Measurements from ENCODE around the gene PTCH1.

The PTCH1 gene

DNA sequence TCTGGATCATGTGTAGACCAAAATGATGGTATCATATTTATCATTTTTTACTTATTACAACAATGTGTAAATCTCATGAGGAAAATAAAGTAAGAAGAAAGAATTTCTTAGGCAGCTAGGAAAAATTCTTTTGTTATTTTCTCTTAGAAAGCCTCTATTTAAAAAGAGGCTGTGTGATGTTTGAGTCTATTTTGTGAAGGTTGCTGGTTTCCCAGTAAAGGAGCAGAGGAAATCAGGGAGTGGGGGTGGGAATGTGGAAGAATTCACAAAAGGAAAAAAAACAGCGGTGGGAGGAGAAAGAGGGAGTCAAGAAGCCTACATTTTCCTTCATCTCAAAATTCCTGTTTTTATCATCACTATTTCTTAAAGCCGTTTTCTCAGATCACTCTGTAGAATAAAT is 20.1 kb downstream of the PTCH1 start:
- Histone ChIP-seq H2AFZ (ENCODE audit: low read length) (no peak overlapping the region), H3K36me3 (replicated peaks; ENCODE audit: insufficient read depth, low read length) (no peaks in the 10 kb centered on the region), H3K79me2 (ENCODE audit: low read length) (peaks cover 92% of the 10 kb centered on the region), H3K4me2 (ENCODE audit: low read depth, low read length) (peak overlapping the region; percentile 95), H3K9ac (ENCODE audit: low read length) (peak overlapping the region; percentile 30; the same call in 1 of the 2 replicates), H3K9me3 (replicated peaks; ENCODE audit: insufficient read depth, low read length) (no peaks in the 10 kb centered on the region), H3K27me3 (replicated peaks; ENCODE audit: insufficient read depth, low read length) (no peaks in the 10 kb centered on the region), H3K4me1 (ENCODE audit: low read length) (peaks cover 31% of the 10 kb centered on the region), H3K27ac (ENCODE audit: low read length) (peak overlapping the region; percentile 98; the same call in 1 of the 2 replicates), H4K20me1 (ENCODE audit: insufficient read depth, low read length) (no peaks in the 10 kb centered on the region), H3F3A (ENCODE audit: insufficient read depth, low read length) (peaks cover 30% of the 10 kb centered on the region), H3K4me3 (ENCODE audit: low read length) (peak overlapping the region; percentile 64; the same call in 1 of the 2 replicates), H3K9me2 (replicated peaks; ENCODE audit: insufficient read depth, low read length) (no peaks in the 10 kb centered on the region)
- DNase-seq, result no peak
- TF ChIP-seq EZH2phosphoT487 (IDR thresholded peaks at IDR 0.05; ENCODE audit: low read length) (no peak), EZH2 (optimal IDR thresholded peaks at IDR 0.05; ENCODE audit: low read depth, low read length) (no peak)
- TF ChIP-seq, protein P1, sequence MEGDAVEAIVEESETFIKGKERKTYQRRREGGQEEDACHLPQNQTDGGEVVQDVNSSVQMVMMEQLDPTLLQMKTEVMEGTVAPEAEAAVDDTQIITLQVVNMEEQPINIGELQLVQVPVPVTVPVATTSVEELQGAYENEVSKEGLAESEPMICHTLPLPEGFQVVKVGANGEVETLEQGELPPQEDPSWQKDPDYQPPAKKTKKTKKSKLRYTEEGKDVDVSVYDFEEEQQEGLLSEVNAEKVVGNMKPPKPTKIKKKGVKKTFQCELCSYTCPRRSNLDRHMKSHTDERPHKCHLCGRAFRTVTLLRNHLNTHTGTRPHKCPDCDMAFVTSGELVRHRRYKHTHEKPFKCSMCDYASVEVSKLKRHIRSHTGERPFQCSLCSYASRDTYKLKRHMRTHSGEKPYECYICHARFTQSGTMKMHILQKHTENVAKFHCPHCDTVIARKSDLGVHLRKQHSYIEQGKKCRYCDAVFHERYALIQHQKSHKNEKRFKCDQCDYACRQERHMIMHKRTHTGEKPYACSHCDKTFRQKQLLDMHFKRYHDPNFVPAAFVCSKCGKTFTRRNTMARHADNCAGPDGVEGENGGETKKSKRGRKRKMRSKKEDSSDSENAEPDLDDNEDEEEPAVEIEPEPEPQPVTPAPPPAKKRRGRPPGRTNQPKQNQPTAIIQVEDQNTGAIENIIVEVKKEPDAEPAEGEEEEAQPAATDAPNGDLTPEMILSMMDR (IDR thresholded peaks at IDR 0.05; ENCODE audit: low read length), result no peak

- no peak for DNase-seq
- no peaks in the 10 kb centered on the region for H3K9me2 ChIP-seq (replicated peaks; ENCODE audit: insufficient read depth, low read length)
- peaks cover 33% of the 10 kb centered on the region for H3K4me1 ChIP-seq (ENCODE audit: low read length)
- H3K4me3 ChIP-seq (ENCODE audit: low read length), result peak overlapping the region; percentile 64
- no peaks in the 10 kb centered on the region for H4K20me1 ChIP-seq (ENCODE audit: insufficient read depth, low read length)
- H3K9ac ChIP-seq (ENCODE audit: low read length), result peak overlapping the region; percentile 30; the same call in 1 of the 2 replicates
- no peaks in the 10 kb centered on the region for H3K36me3 ChIP-seq (replicated peaks; ENCODE audit: insufficient read depth, low read length)
- peaks cover 92% of the 10 kb centered on the region for H3K79me2 ChIP-seq (ENCODE audit: low read length)
- peaks cover 30% of the 10 kb centered on the region for H3F3A ChIP-seq (ENCODE audit: insufficient read depth, low read length)
- no peak for TF ChIP-seq EZH2phosphoT487 (IDR thresholded peaks at IDR 0.05; ENCODE audit: low read length)
- TF ChIP-seq, protein P1 (IDR thresholded peaks at IDR 0.05; ENCODE audit: low read length), result no peak
- H3K27ac ChIP-seq (ENCODE audit: low read length), result peak overlapping the region; percentile 98; the same call in 1 of the 2 replicates
- H3K27me3 ChIP-seq (replicated peaks; ENCODE audit: insufficient read depth, low read length), result no peaks in the 10 kb centered on the region
- peak overlapping the region; percentile 95 for H3K4me2 ChIP-seq (ENCODE audit: low read depth, low read length)
- H3K9me3 ChIP-seq (replicated peaks; ENCODE audit: insufficient read depth, low read length), result no peaks in the 10 kb centered on the region
- no peak overlapping the region for H2AFZ ChIP-seq (ENCODE audit: low read length)
Measured at GRCh38 chr9:95495961-95496360, 20.8 kb downstream of the PTCH1 start.

GRCh38 chr9:95495529-95495928 is 21.2 kb downstream of the PTCH1 start:
- DNase-seq, result no peak
- H3K4me1 ChIP-seq (ENCODE audit: low read length), result peaks cover 33% of the 10 kb centered on the region
- peaks cover 92% of the 10 kb centered on the region for H3K79me2 ChIP-seq (ENCODE audit: low read length)
- no peaks in the 10 kb centered on the region for H4K20me1 ChIP-seq (ENCODE audit: insufficient read depth, low read length)
- H3K9me3 ChIP-seq (replicated peaks; ENCODE audit: insufficient read depth, low read length), result no peaks in the 10 kb centered on the region
- no peaks in the 10 kb centered on the region for H3K9me2 ChIP-seq (replicated peaks; ENCODE audit: insufficient read depth, low read length)
- H2AFZ ChIP-seq (ENCODE audit: low read length), result no peak overlapping the region
- H3K4me2 ChIP-seq (ENCODE audit: low read depth, low read length), result peak overlapping the region; percentile 95
- no peaks in the 10 kb centered on the region for H3K27me3 ChIP-seq (replicated peaks; ENCODE audit: insufficient read depth, low read length)
- peak overlapping the region; percentile 30; the same call in 1 of the 2 replicates for H3K9ac ChIP-seq (ENCODE audit: low read length)
- H3K27ac ChIP-seq (ENCODE audit: low read length), result peak overlapping the region; percentile 98; the same call in 1 of the 2 replicates
- peak overlapping the region; percentile 64 for H3K4me3 ChIP-seq (ENCODE audit: low read length)
- H3F3A ChIP-seq (ENCODE audit: insufficient read depth, low read length), result peaks cover 30% of the 10 kb centered on the region
- H3K36me3 ChIP-seq (replicated peaks; ENCODE audit: insufficient read depth, low read length), result no peaks in the 10 kb centered on the region
- TF ChIP-seq EZH2 (optimal IDR thresholded peaks at IDR 0.05; ENCODE audit: low read depth, low read length), result no peak
- TF ChIP-seq, protein P1 (IDR thresholded peaks at IDR 0.05; ENCODE audit: low read length), result no peak
- no peak for TF ChIP-seq EZH2phosphoT487 (IDR thresholded peaks at IDR 0.05; ENCODE audit: low read length)
